Keratinocyte (primary cell): ENCODE measurements around the gene PLEKHH1.

Experiments used
- EZH2 ChIP-seq: IDR thresholded peaks from one replicate; pipeline ENCODE4 v1.6.1; 2012; ENCODE audit warnings: inconsistent platforms, mild to moderate bottlenecking, low read length, moderate library complexity
- TF ChIP-seq, protein P1 (sequence below), 3 experiments: IDR thresholded peaks in 1 of 3; conservative IDR thresholded peaks in 1 of 3; optimal IDR thresholded peaks in 1 of 3; 2 replicates in 2 of 3; 3 replicates in 1 of 3; pipeline versions ENCODE3 to v1.5.1; 2011; ENCODE audit warnings: low read length in 3 of 3, mild to moderate bottlenecking in 3 of 3, moderate library complexity in 2 of 3, control low read depth in 1 of 3, inconsistent platforms in 1 of 3; ENCODE audit not compliant: insufficient read depth in 2 of 3; ENCODE audit errors: extremely low read depth in 1 of 3

GRCh38 chr14:67620217-67620785, 87.2 kb downstream of the PLEKHH1 start:
- TF ChIP-seq, protein P1, sequence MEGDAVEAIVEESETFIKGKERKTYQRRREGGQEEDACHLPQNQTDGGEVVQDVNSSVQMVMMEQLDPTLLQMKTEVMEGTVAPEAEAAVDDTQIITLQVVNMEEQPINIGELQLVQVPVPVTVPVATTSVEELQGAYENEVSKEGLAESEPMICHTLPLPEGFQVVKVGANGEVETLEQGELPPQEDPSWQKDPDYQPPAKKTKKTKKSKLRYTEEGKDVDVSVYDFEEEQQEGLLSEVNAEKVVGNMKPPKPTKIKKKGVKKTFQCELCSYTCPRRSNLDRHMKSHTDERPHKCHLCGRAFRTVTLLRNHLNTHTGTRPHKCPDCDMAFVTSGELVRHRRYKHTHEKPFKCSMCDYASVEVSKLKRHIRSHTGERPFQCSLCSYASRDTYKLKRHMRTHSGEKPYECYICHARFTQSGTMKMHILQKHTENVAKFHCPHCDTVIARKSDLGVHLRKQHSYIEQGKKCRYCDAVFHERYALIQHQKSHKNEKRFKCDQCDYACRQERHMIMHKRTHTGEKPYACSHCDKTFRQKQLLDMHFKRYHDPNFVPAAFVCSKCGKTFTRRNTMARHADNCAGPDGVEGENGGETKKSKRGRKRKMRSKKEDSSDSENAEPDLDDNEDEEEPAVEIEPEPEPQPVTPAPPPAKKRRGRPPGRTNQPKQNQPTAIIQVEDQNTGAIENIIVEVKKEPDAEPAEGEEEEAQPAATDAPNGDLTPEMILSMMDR (optimal IDR thresholded peaks at IDR 0.05 in 1 of 3, IDR thresholded peaks at IDR 0.05 in 1 of 3, conservative IDR thresholded peaks at IDR 0.05 in 1 of 3; ENCODE audit: extremely low read depth in 1 of 3, insufficient read depth in 2 of 3, low read length in 3 of 3), result no peak
- TF ChIP-seq EZH2, result no peak
